A549 (cell line): ENCODE results near the gene HPD. TPM values are rescaled to one million over a fixed set of nuclear protein-coding genes. Genes with fewer than 3 reads are reported as not detected.

Experiments
- ATAC-seq, 2 experiments: fragments of 200-7000 bp in 1 of 2; fragments of >200 bp in 1 of 2; cut with Nextera tagmentation in 1 of 2; cut with Tn5 transposase in 1 of 2; 3 replicates each; pipeline versions ENCODE4 v1.8.0 to v1.9.1; 2018 to 2020; ENCODE audit warnings: mild to moderate bottlenecking in 1 of 2, moderate library complexity in 1 of 2
- CTCF ChIA-PET: fragments of 300-600 bp; sonication (Branson Sonifier 250); formaldehyde crosslinking; extraction: SDS; loops from one replicate; lab custom pipeline; 2021; ENCODE audit warnings: antibody characterized with exemption, inconsistent platforms; lab: Yijun Ruan, JAX
- POLR2A ChIA-PET: fragments of 350-600 bp; formaldehyde crosslinking; extraction: SDS; loops from one replicate; lab custom pipeline; 2021; ENCODE audit warnings: antibody characterized with exemption, inconsistent platforms; lab: Yijun Ruan, JAX
- DNase-seq, 2 experiments: peaks; one replicate each; pipeline versions ENCODE4 v3.0.0 to v3.0.0-alpha.2; 2011 to 2016; ENCODE audit warnings: low read depth in 1 of 2, low spot score in 1 of 2
- FAIRE-seq: peaks from 2 replicates; lab custom pipeline; 2011; peaks lifted over from hg19 to GRCh38; lab: Jason Lieb, UNC
- H3K27ac ChIP-seq, 2 experiments: fragments of >200 bp; sonication (Bioruptor Twin); formaldehyde crosslinking; 3 replicates each; pipeline ENCODE4 v1.5.1; 2016 to 2017
- H3K4me1 ChIP-seq: fragments of >200 bp; sonication (Bioruptor Twin); formaldehyde crosslinking; 3 replicates; pipeline ENCODE4 v1.6.1; 2016
- H3K4me2 ChIP-seq: fragments of >200 bp; sonication (Bioruptor Twin); formaldehyde crosslinking; 3 replicates; pipeline ENCODE4 v1.6.1; 2016
- H3K4me3 ChIP-seq: fragments of >200 bp; sonication (Bioruptor Twin); formaldehyde crosslinking; 3 replicates; pipeline ENCODE4 v1.5.1; 2016
- H3K9me3 ChIP-seq: fragments of >200 bp; sonication (Bioruptor Twin); formaldehyde crosslinking; 3 replicates; pipeline ENCODE4 v1.6.1; 2016
- BCL3 ChIP-seq: fragments of >200 bp; sonication (Bioruptor Twin); formaldehyde crosslinking; IDR thresholded peaks from 3 replicates; pipeline ENCODE4 v1.6.1; 2016
- BHLHE40 ChIP-seq: IDR thresholded peaks from 2 replicates; pipeline ENCODE4 v1.6.1; 2012; ENCODE audit warnings: low read depth, low read length, inconsistent platforms
- CEBPB ChIP-seq, 2 experiments: fragments of >200 bp in 1 of 2; sonication (Bioruptor Twin) in 1 of 2; formaldehyde crosslinking in 1 of 2; IDR thresholded peaks; 2 replicates each; pipeline ENCODE4 v1.6.1; 2012 to 2016
- ELK1 ChIP-seq: fragments of 150-350 bp; IDR thresholded peaks from 2 replicates; pipeline ENCODE4 v1.6.1; 2014; ENCODE audit warnings: low read depth, mild to moderate bottlenecking, low read length
- EP300 ChIP-seq, 2 experiments: fragments of >200 bp; sonication (Bioruptor Twin); formaldehyde crosslinking; IDR thresholded peaks; 2 replicates in 1 of 2; 3 replicates in 1 of 2; pipeline ENCODE4 v1.6.1; 2016 to 2017
- FOSL2 ChIP-seq, 2 experiments: fragments of 450-650 bp in 1 of 2; fragments of >200 bp in 1 of 2; sonication (Bioruptor Twin) in 1 of 2; formaldehyde crosslinking; IDR thresholded peaks; 2 replicates each; pipeline versions ENCODE4 v1.5.0 to v1.6.1; 2016 to 2020; ENCODE audit warnings: mild to moderate bottlenecking in 1 of 2, moderate library complexity in 1 of 2
- HOXB5 ChIP-seq: fragments of 250-450 bp; sonication (Bioruptor Pico); IDR thresholded peaks from 2 replicates; pipeline ENCODE4 v1.5.0; 2020; ENCODE audit warnings: mild to moderate bottlenecking, moderate library complexity
- MAZ ChIP-seq: fragments of 150-350 bp; IDR thresholded peaks from 2 replicates; pipeline ENCODE4 v1.6.1; 2014; ENCODE audit warnings: antibody characterized with exemption, low read depth, low read length, borderline replicate concordance
- POLR2A ChIP-seq: IDR thresholded peaks from 2 replicates; pipeline ENCODE4 v1.6.1; 2012; ENCODE audit warnings: mild to moderate bottlenecking, low read length
- ZFP36 ChIP-seq: fragments of 450-650 bp; IDR thresholded peaks from 2 replicates; pipeline ENCODE4 v1.6.1; 2014; ENCODE audit warnings: borderline replicate concordance; ENCODE audit not compliant: partially characterized antibody
- ZSCAN20 ChIP-seq: fragments of 250-450 bp; sonication (Bioruptor Pico); IDR thresholded peaks from 2 replicates; pipeline ENCODE4 v1.8.0; 2022; ENCODE audit warnings: mild to moderate bottlenecking, moderate library complexity
- WGBS: methylation state at CpG from one replicate; pipeline ENCODE4 v1.1.6; 2017; ENCODE audit errors: missing lambda C conversion rate; 5-methylcytosine and 5-hydroxymethylcytosine counted together
- polyA plus RNA-seq, 4 experiments: library from polyadenylated mRNA; depleted of rRNA in 3 of 4; stranded (reverse); fragments of >200 nt; fragmentation: RNase III in 1 of 4; extraction: RNeasy Plus Mini Kit Qiagen cat#74134 plus additional on column Dnase treatment in 1 of 4; gene quantifications; 2 replicates in 3 of 4; 3 replicates in 1 of 4; pipeline ENCODE4 v1.2.3, GENCODE V29; 2011 to 2017
- TF ChIP-seq, protein P1 (sequence below): IDR thresholded peaks from 2 replicates; pipeline ENCODE4 v1.6.1; 2012
- TF ChIP-seq, protein P2 (sequence below): fragments of 200-600 bp; sonication (generic); IDR thresholded peaks from 2 replicates; pipeline ENCODE4 v1.6.1; 2016; ENCODE audit warnings: antibody characterized with exemption, mild to moderate bottlenecking, moderate library complexity
- TF ChIP-seq, protein P3 (sequence below): fragments of 250-450 bp; sonication (Bioruptor Pico); IDR thresholded peaks from 2 replicates; pipeline ENCODE4 v1.5.0; 2020; ENCODE audit warnings: low read depth, mild to moderate bottlenecking, moderate library complexity
- TF ChIP-seq, protein P4 (sequence below): fragments of 250-450 bp; sonication (Bioruptor Pico); IDR thresholded peaks from 2 replicates; pipeline ENCODE4 v1.5.0; 2021; ENCODE audit warnings: mild to moderate bottlenecking, moderate library complexity, borderline replicate concordance

HPD gene
- polyA plus RNA-seq, 2 of the 4 experiments (the other 2 are of a cell fraction) = 1.7 to 1.8 TPM

DNA sequence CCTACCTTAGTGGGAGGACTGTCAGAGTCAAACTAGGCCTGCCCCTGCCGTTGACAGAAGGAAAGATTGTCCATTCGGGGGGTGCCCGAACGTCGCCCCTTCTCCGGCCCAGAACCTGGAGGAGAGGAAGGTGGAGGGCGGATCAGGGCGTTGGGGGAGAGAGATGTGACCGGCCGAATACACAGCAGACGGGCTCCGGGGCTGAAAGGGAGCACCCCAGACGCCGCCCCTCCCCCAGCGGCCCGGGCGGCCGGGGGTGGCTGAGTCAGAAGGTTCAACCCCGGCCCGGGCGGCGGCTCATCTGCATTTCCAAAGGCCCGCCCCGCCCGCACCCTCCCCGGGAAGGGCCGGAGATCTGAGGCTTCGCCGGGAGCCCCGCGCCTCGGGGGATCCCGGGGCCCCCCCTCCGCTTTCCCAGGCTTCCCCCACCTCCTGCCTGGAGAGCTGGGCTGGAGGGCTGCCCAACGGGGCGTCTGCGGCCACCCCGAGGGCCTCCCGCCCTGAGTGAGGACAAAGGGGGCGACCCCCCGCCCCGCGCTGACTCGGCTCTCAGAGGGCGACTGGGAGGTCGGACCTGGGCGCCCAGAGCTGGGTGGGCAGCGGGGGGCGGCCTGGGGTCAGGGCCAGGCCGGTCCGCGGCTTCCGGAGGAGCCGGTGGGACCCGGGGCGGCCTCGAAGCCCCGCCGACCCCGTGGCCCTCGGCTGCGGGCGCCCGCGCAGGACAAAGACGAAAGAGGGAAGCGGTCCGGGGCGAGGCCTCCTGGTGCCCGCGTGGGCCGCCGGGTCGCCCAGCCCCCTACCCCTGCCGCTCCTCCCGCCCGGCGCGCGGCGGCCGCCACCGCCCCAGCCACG is 58.6 kb downstream of the HPD start (continued):
- peak; percentile 79 for TF ChIP-seq BCL3
- no peak; the same call in 1 of the 2 replicates for TF ChIP-seq ZSCAN20 (CRISPR knock-in tag)
- TF ChIP-seq ELK1 = no peak

GRCh38 chr12:121799156-121799841 is 59.4 kb downstream of the HPD start:
- no peaks in the 10 kb centered on the region for H3K9me3 ChIP-seq
- ChIA-PET CTCF (interaction anchor here (8.8 to 72.2 kb wide), 4 partner anchors 11 to 104 kb away, joined by 195 to 2657 read pairs (median 1490); partner anchors contain the start of genes PSMD9, RHOF and SETD1B), POLR2A (interaction anchor here (1.1 to 3.0 kb wide), 4 partner anchors 11 to 89 kb away, joined by 3 to 10 read pairs (median 4); partner anchors contain the start of gene PSMD9)
- DNase-seq = peak; percentile 76 to 94
- peak; percentile 2 to 25; a peak in 3 of 6 replicates for ATAC-seq
- peak overlapping the region; percentile 100 for H3K27ac ChIP-seq
- 23% methylated on average over 18 of the region's 30 CpGs for WGBS
- peak overlapping the region; percentile 78 for H3K4me2 ChIP-seq
- TF ChIP-seq, protein P1, sequence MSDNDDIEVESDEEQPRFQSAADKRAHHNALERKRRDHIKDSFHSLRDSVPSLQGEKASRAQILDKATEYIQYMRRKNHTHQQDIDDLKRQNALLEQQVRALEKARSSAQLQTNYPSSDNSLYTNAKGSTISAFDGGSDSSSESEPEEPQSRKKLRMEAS = 0 out of 2 replicates have a peak, but pooled peaks have one; percentile 22
- TF ChIP-seq CEBPB (IDR thresholded peaks at IDR 0.05) (peak in 1 of 2 experiments; percentile 65; a peak in 2 of 4 replicates), MAZ (peak; percentile 67; the same call in 1 of the 2 replicates), EP300 (IDR thresholded peaks at IDR 0.05) (no peak), HOXB5 (peak; percentile 94), FOSL2 (IDR thresholded peaks at IDR 0.05) (no peak), FOSL2 (CRISPR knock-in tag; IDR thresholded peaks at IDR 0.05) (no peak), POLR2A (no peak)
- TF ChIP-seq, protein P2, sequence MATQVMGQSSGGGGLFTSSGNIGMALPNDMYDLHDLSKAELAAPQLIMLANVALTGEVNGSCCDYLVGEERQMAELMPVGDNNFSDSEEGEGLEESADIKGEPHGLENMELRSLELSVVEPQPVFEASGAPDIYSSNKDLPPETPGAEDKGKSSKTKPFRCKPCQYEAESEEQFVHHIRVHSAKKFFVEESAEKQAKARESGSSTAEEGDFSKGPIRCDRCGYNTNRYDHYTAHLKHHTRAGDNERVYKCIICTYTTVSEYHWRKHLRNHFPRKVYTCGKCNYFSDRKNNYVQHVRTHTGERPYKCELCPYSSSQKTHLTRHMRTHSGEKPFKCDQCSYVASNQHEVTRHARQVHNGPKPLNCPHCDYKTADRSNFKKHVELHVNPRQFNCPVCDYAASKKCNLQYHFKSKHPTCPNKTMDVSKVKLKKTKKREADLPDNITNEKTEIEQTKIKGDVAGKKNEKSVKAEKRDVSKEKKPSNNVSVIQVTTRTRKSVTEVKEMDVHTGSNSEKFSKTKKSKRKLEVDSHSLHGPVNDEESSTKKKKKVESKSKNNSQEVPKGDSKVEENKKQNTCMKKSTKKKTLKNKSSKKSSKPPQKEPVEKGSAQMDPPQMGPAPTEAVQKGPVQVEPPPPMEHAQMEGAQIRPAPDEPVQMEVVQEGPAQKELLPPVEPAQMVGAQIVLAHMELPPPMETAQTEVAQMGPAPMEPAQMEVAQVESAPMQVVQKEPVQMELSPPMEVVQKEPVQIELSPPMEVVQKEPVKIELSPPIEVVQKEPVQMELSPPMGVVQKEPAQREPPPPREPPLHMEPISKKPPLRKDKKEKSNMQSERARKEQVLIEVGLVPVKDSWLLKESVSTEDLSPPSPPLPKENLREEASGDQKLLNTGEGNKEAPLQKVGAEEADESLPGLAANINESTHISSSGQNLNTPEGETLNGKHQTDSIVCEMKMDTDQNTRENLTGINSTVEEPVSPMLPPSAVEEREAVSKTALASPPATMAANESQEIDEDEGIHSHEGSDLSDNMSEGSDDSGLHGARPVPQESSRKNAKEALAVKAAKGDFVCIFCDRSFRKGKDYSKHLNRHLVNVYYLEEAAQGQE = no peak
- H3K4me1 ChIP-seq = peaks cover 67% of the 10 kb centered on the region
- H3K4me3 ChIP-seq = peak overlapping the region; percentile 60
- FAIRE-seq = no peak

GRCh38 chr12:121798787-121799155 is 59.9 kb downstream of the HPD start:
- Histone ChIP-seq H3K4me3 (peak overlapping the region; percentile 60; the same call in 2 of the 3 replicates), H3K27ac (peak overlapping the region; percentile 100), H3K4me2 (peak overlapping the region; percentile 78), H3K4me1 (peaks cover 67% of the 10 kb centered on the region), H3K9me3 (no peaks in the 10 kb centered on the region)
- DNase-seq (no peak), FAIRE-seq (no peak), ATAC-seq (no peak)
- ChIA-PET POLR2A (interaction anchor here (3.0 kb wide), 1 partner anchor 90 kb away, joined by 10 read pairs; the partner anchor contains the start of gene PSMD9), CTCF (interaction anchor here (1.2 to 72.2 kb wide), 5 partner anchors 12 to 104 kb away, joined by 3 to 2657 read pairs (median 322); partner anchors contain the start of genes PSMD9, RHOF and SETD1B)
- TF ChIP-seq, protein P2 = no peak
- TF ChIP-seq FOSL2 (IDR thresholded peaks at IDR 0.05) (no peak), FOSL2 (CRISPR knock-in tag; IDR thresholded peaks at IDR 0.05) (no peak), BHLHE40 (no peak), ZFP36 (no peak)
- TF ChIP-seq, protein P1 = no peak
- TF ChIP-seq, protein P3, sequence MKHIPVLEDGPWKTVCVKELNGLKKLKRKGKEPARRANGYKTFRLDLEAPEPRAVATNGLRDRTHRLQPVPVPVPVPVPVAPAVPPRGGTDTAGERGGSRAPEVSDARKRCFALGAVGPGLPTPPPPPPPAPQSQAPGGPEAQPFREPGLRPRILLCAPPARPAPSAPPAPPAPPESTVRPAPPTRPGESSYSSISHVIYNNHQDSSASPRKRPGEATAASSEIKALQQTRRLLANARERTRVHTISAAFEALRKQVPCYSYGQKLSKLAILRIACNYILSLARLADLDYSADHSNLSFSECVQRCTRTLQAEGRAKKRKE = no peak
- TF ChIP-seq, protein P4, sequence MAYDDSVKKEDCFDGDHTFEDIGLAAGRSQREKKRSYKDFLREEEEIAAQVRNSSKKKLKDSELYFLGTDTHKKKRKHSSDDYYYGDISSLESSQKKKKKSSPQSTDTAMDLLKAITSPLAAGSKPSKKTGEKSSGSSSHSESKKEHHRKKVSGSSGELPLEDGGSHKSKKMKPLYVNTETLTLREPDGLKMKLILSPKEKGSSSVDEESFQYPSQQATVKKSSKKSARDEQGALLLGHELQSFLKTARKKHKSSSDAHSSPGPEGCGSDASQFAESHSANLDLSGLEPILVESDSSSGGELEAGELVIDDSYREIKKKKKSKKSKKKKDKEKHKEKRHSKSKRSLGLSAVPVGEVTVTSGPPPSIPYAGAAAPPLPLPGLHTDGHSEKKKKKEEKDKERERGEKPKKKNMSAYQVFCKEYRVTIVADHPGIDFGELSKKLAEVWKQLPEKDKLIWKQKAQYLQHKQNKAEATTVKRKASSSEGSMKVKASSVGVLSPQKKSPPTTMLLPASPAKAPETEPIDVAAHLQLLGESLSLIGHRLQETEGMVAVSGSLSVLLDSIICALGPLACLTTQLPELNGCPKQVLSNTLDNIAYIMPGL (CRISPR knock-in tag) = no peak
- 80% methylated on average over 10 of the region's 10 CpGs for WGBS
